Mesendoderm (in vitro differentiated cells): ENCODE results near the gene CSNK1D.

Source experiments
- DNase-seq: peaks from one replicate; pipeline ENCODE4 v3.0.0; 2013
- H2AK5ac ChIP-seq: 2 replicates; pipeline ENCODE4 v1.6.1; 2013; ENCODE audit warnings: low read length, inconsistent platforms
- H2BK120ac ChIP-seq: 2 replicates; pipeline ENCODE4 v1.6.1; 2013; ENCODE audit warnings: low read depth, mild to moderate bottlenecking, low read length, moderate library complexity, mixed read lengths
- H2BK15ac ChIP-seq: replicated peaks from 2 replicates; pipeline ENCODE4 v1.6.1; 2013; ENCODE audit warnings: low read depth, mild to moderate bottlenecking, moderate library complexity
- H2BK5ac ChIP-seq: 2 replicates; pipeline ENCODE4 v1.6.1; 2013; ENCODE audit warnings: low read length, inconsistent platforms
- H3K18ac ChIP-seq: 2 replicates; pipeline ENCODE4 v1.6.1; 2013; ENCODE audit warnings: mild to moderate bottlenecking, low read length, mixed read lengths
- H3K23ac ChIP-seq: one replicate; pipeline ENCODE4 v1.6.1; 2013; ENCODE audit warnings: low read length
- H3K27ac ChIP-seq: 2 replicates; pipeline ENCODE4 v1.5.1; 2013; ENCODE audit warnings: low read depth, mild to moderate bottlenecking, inconsistent platforms, low read length, moderate library complexity
- H3K27me3 ChIP-seq: 2 replicates; pipeline ENCODE4 v1.6.1; 2013; ENCODE audit warnings: low read length, control low read depth, mild to moderate bottlenecking, inconsistent platforms; ENCODE audit not compliant: insufficient read depth, poor library complexity
- H3K36me3 ChIP-seq: 2 replicates; pipeline ENCODE4 v1.6.1; 2013; ENCODE audit warnings: low read length, inconsistent platforms; ENCODE audit not compliant: control insufficient read depth, insufficient read depth
- H3K4ac ChIP-seq: one replicate; pipeline ENCODE4 v1.6.1; 2013; ENCODE audit warnings: low read depth, mild to moderate bottlenecking, low read length, moderate library complexity
- H3K4me1 ChIP-seq: 2 replicates; pipeline ENCODE4 v1.6.1; 2013; ENCODE audit warnings: low read depth, low read length, inconsistent platforms; ENCODE audit not compliant: control insufficient read depth
- H3K4me2 ChIP-seq: 2 replicates; pipeline ENCODE4 v1.6.1; 2013; ENCODE audit warnings: low read length
- H3K4me3 ChIP-seq: 2 replicates; pipeline ENCODE4 v1.5.1; 2013; ENCODE audit warnings: mild to moderate bottlenecking, low read length
- H3K56ac ChIP-seq: one replicate; pipeline ENCODE4 v1.6.1; 2013; ENCODE audit warnings: low read length
- H3K79me1 ChIP-seq: 2 replicates; pipeline ENCODE4 v1.6.1; 2013; ENCODE audit warnings: low read length, inconsistent platforms
- H3K79me2 ChIP-seq: 2 replicates; pipeline ENCODE4 v1.6.1; 2013; ENCODE audit warnings: mild to moderate bottlenecking, low read length; ENCODE audit not compliant: control insufficient read depth, insufficient read depth
- H3K9ac ChIP-seq: 2 replicates; pipeline ENCODE4 v1.6.1; 2013; ENCODE audit warnings: low read length, inconsistent platforms
- H4K5ac ChIP-seq: one replicate; pipeline ENCODE4 v1.6.1; 2013; ENCODE audit warnings: low read length
- H4K8ac ChIP-seq: one replicate; pipeline ENCODE4 v1.6.1; 2013; ENCODE audit warnings: low read depth, mild to moderate bottlenecking, control low read depth, low read length, moderate library complexity
- WGBS: extraction: QIAGEN DNeasy Blood & Tissue Kit; methylation state at CpG from one replicate; pipeline ENCODE4 v1.1.7; 2013; ENCODE audit warnings: low lambda C conversion rate, missing lambda C conversion rate; ENCODE audit not compliant: insufficient coverage; ENCODE audit errors: extremely low coverage; 5-methylcytosine and 5-hydroxymethylcytosine counted together

Gene CSNK1D

GRCh38 chr17:82247856-82248671, 25.4 kb downstream of the CSNK1D start:
- H4K5ac ChIP-seq: no peak overlapping the region
- no peak overlapping the region for H2BK5ac ChIP-seq
- H4K8ac ChIP-seq: no peak overlapping the region
- H3K4me3 ChIP-seq: no peak overlapping the region
- no peak overlapping the region for H3K4ac ChIP-seq
- no peaks in the 10 kb centered on the region for H3K4me1 ChIP-seq
- no peak overlapping the region for H2BK15ac ChIP-seq
- peaks cover 45% of the 10 kb centered on the region for H3K36me3 ChIP-seq
- H3K18ac ChIP-seq: no peak overlapping the region
- DNase-seq: no peak
- no peaks in the 10 kb centered on the region for H3K27me3 ChIP-seq
- H3K4me2 ChIP-seq: no peak overlapping the region
- H3K9ac ChIP-seq: no peak overlapping the region
- no peak overlapping the region for H3K23ac ChIP-seq
- no peak overlapping the region for H2BK120ac ChIP-seq
- peaks cover 12% of the 10 kb centered on the region for H3K79me2 ChIP-seq
- no CpG with 5 or more reads among the region's 28 CpGs for WGBS
- peaks cover 28% of the 10 kb centered on the region for H3K79me1 ChIP-seq
- H3K27ac ChIP-seq: no peak overlapping the region
- no peak overlapping the region for H3K56ac ChIP-seq
- H2AK5ac ChIP-seq: no peak overlapping the region

DNA sequence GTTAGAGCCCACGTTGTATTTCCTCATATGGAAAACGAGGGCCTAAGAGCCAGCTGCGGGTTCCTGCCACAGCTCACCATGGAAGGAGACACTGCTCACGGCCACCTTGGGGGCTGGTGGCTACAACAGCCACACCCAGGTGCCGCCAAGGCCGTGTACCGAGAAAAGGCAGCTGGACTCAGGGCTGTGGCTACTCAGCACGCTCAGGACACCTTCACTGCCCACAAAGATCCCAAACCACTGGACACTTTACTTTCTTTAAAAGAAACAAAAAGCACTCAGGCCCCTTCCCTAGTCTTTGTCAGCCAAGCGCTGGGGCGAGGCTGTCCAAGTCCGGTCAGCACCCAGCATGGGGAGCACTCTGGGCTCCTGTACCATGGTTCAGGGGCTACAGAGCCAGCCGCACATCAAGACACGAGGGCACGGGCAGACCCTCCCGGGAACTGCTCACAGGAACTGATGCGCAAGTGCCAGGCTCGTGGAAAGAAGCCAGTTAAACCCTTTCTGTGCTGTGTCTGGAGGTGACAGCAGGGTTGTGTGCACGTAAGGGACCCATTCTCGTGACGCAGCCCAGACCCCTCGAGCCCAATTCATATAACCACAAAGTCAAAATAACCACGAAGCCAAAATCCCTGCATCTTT, 26.2 kb downstream of the CSNK1D start:
- Histone ChIP-seq H2BK120ac (no peak overlapping the region), H3K4me1 (no peaks in the 10 kb centered on the region), H3K4me3 (no peak overlapping the region), H3K27me3 (no peaks in the 10 kb centered on the region), H3K18ac (no peak overlapping the region), H3K79me2 (peaks cover 10% of the 10 kb centered on the region), H4K8ac (no peak overlapping the region), H2AK5ac (no peak overlapping the region), H3K4ac (no peak overlapping the region), H2BK5ac (no peak overlapping the region), H3K56ac (no peak overlapping the region), H3K4me2 (no peak overlapping the region), H3K79me1 (peaks cover 23% of the 10 kb centered on the region), H3K36me3 (peaks cover 41% of the 10 kb centered on the region), H2BK15ac (no peak overlapping the region), H3K27ac (no peak overlapping the region), H3K9ac (no peak overlapping the region), H3K23ac (no peak overlapping the region), H4K5ac (no peak overlapping the region)
- no CpG with 5 or more reads among the region's 22 CpGs for WGBS
- no peak for DNase-seq

DNA sequence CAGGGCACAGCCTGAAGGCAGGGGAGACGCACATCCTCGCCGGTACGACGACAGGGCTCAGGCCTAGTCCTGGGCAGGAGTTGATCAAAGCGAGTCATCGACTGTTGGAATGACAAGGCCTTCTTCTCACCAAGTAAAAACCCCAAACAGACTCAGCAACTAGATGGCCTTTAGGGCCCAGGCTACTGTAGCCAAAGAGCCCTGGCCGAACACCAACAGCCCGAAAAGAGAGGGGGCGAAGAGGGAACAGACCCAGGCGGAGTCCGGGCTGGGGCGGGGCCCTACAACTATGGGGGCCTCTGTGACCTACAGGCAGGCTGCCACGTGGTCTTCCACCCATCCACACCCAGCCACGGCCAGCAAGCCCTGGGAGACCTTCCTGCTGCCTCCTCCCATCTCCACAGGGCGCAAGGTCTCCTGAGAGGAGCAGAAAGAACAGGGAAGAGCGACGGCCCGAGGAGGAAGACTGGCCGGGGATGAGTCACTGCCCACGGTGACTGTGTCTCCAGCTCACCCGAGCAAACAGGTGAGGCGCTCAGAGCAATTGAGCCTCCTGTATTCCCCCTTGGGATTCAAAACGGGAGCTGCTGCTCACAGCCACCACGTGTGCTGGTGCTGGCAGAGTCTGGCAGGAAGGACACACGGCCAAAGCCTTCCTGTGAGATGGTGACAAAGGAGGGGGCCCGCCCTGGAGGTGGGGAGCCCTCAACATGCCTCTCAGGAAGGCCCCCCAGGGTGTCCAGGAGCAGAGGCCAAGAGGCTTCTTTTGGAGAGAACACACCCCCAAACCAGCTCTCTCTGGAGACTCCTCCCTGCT, 26.9 kb downstream of the CSNK1D start:
- no CpG with 5 or more reads among the region's 27 CpGs for WGBS

DNA sequence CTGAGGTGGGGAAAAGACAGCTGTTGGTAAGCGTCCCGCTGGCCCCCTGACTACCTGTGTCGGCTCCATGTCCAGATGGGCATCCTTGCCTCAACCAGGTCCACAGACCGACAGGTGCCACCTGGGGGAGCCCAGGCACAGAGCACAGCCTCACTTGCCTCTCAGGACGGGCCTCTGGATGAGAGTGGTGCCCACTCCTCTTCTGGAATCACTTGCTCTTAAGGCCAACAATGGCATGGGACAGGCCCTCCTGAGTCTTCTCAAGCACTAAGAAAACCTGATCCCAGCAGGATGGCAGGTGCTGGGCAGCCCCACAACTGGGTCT, 27.5 kb downstream of the CSNK1D start:
- Histone ChIP-seq H3K4ac (no peak overlapping the region), H4K5ac (no peak overlapping the region), H2BK5ac (no peak overlapping the region), H3K27ac (no peak overlapping the region), H3K23ac (no peak overlapping the region), H3K27me3 (no peaks in the 10 kb centered on the region), H3K36me3 (peaks cover 33% of the 10 kb centered on the region), H2AK5ac (no peak overlapping the region), H3K79me1 (peaks cover 15% of the 10 kb centered on the region), H3K56ac (no peak overlapping the region), H3K4me3 (no peak overlapping the region), H3K18ac (no peak overlapping the region), H3K4me1 (no peaks in the 10 kb centered on the region), H3K4me2 (no peak overlapping the region), H2BK120ac (no peak overlapping the region), H4K8ac (no peak overlapping the region), H3K79me2 (peaks cover 8% of the 10 kb centered on the region), H3K9ac (no peak overlapping the region), H2BK15ac (no peak overlapping the region)
- DNase-seq: no peak
- no CpG with 5 or more reads among the region's 5 CpGs for WGBS

More for the DNA sequence above, 26.9 kb downstream of the CSNK1D start:
- Histone ChIP-seq H3K4me2 (no peak overlapping the region), H3K79me1 (peaks cover 19% of the 10 kb centered on the region), H3K23ac (no peak overlapping the region), H3K9ac (no peak overlapping the region), H2BK120ac (no peak overlapping the region), H3K4me3 (no peak overlapping the region), H3K4ac (no peak overlapping the region), H2BK5ac (no peak overlapping the region), H3K18ac (no peak overlapping the region), H4K8ac (no peak overlapping the region), H3K36me3 (peaks cover 37% of the 10 kb centered on the region), H4K5ac (no peak overlapping the region), H3K27me3 (no peaks in the 10 kb centered on the region), H2AK5ac (no peak overlapping the region), H3K79me2 (peaks cover 10% of the 10 kb centered on the region), H3K27ac (no peak overlapping the region), H3K4me1 (no peaks in the 10 kb centered on the region), H3K56ac (no peak overlapping the region), H2BK15ac (no peak overlapping the region)
- no peak for DNase-seq

- Histone ChIP-seq H3K79me2 (peaks cover 8% of the 10 kb centered on the region), H3K9ac (no peak overlapping the region), H3K4me1 (no peaks in the 10 kb centered on the region), H3K56ac (no peak overlapping the region), H4K8ac (no peak overlapping the region), H3K27ac (no peak overlapping the region), H3K4me3 (no peak overlapping the region), H2BK120ac (no peak overlapping the region), H3K23ac (no peak overlapping the region), H2BK15ac (no peak overlapping the region), H4K5ac (no peak overlapping the region), H2AK5ac (no peak overlapping the region), H3K27me3 (no peaks in the 10 kb centered on the region), H3K36me3 (peaks cover 28% of the 10 kb centered on the region), H3K4ac (no peak overlapping the region), H3K4me2 (no peak overlapping the region), H2BK5ac (no peak overlapping the region), H3K79me1 (peaks cover 17% of the 10 kb centered on the region), H3K18ac (no peak overlapping the region)
- WGBS: no CpG with 5 or more reads among the region's 47 CpGs
- DNase-seq: no peak
These were observed 28.1 kb downstream of the CSNK1D start for GRCh38 chr17:82245134-82246039.
